SH-SY5Y (cell line): ENCODE results near the gene EIF5A2.

Experiments used
- GATA2 ChIP-seq: IDR thresholded peaks from 2 replicates; pipeline ENCODE4 v1.6.1; 2011; ENCODE audit warnings: mild to moderate bottlenecking, low read depth, low read length
- GATA3 ChIP-seq: IDR thresholded peaks from 2 replicates; pipeline ENCODE4 v1.6.1; 2011; ENCODE audit warnings: low read depth, mild to moderate bottlenecking, low read length, moderate library complexity

- TF ChIP-seq GATA3, result no peak
- no peak for TF ChIP-seq GATA2
Measured at GRCh38 chr3:170953229-170953628, 44.8 kb upstream of the EIF5A2 start.
